ENCODE results near the gene SLC16A14. TPM values are rescaled to one million over a fixed set of nuclear protein-coding genes. Genes with fewer than 3 reads are reported as not detected.
A peak's percentile ranks its signal among the peaks of the same experiment; 100 is the strongest.

The SLC16A14 gene
- polyA plus RNA-seq, 1 donor from 2014 or later, result 128 TPM

- Histone ChIP-seq H3K9me3 (ENCODE audit: low read length) (no peaks in the 10 kb centered on the region), H4K20me1 (ENCODE audit: insufficient read depth) (no peaks in the 10 kb centered on the region), H3K4me3 (ENCODE audit: low read length) (no peak overlapping the region), H3K36me3 (ENCODE audit: insufficient read depth, low read length) (no peaks in the 10 kb centered on the region), H3K4me2 (ENCODE audit: low read length) (no peak overlapping the region), H3K9ac (ENCODE audit: low read length) (no peak overlapping the region), H3K27me3 (ENCODE audit: insufficient read depth, low read depth, low read length) (no peaks in the 10 kb centered on the region), H3F3A (ENCODE audit: insufficient read depth, low read length, poor library complexity, severe bottlenecking) (no peaks in the 10 kb centered on the region), H2AFZ (ENCODE audit: low read depth, low read length) (no peak overlapping the region), H3K9me2 (ENCODE audit: insufficient read depth, low read length) (no peaks in the 10 kb centered on the region), H3K79me2 (replicated peaks; ENCODE audit: insufficient read depth, low read length) (no peaks in the 10 kb centered on the region), H3K27ac (ENCODE audit: low read length) (no peak overlapping the region)
- TF ChIP-seq POLR2AphosphoS5 (IDR thresholded peaks at IDR 0.05) (no peak), TAF1 (IDR thresholded peaks at IDR 0.05; ENCODE audit: low read depth) (no peak), EZH2 (IDR thresholded peaks at IDR 0.05; ENCODE audit: borderline replicate concordance, insufficient read depth, low read length, poor library complexity, severe bottlenecking) (no peak), SMC3 (conservative IDR thresholded peaks at IDR 0.05; ENCODE audit: poor library complexity) (peak; percentile 24), MXI1 (conservative IDR thresholded peaks at IDR 0.05; ENCODE audit: poor library complexity, severe bottlenecking) (no peak), RAD21 (conservative IDR thresholded peaks at IDR 0.05) (peak; percentile 46), EP300 (conservative IDR thresholded peaks at IDR 0.05; ENCODE audit: poor library complexity, severe bottlenecking) (no peak), CTCF (IDR thresholded peaks at IDR 0.05; ENCODE audit: poor library complexity, severe bottlenecking) (peak; percentile 58), REST (IDR thresholded peaks at IDR 0.05; ENCODE audit: borderline replicate concordance) (no peak)
These were observed 60.6 kb downstream of the SLC16A14 start for GRCh38 chr2:230007931-230008707.

- no peaks in the 10 kb centered on the region for H3K79me2 ChIP-seq (replicated peaks; ENCODE audit: insufficient read depth, low read length)
- no peaks in the 10 kb centered on the region for H3F3A ChIP-seq (ENCODE audit: insufficient read depth, low read length, poor library complexity, severe bottlenecking)
- no peak overlapping the region for H3K4me3 ChIP-seq (ENCODE audit: low read length)
- H3K9me3 ChIP-seq (ENCODE audit: low read length), result no peaks in the 10 kb centered on the region
- H2AFZ ChIP-seq (ENCODE audit: low read depth, low read length), result no peak overlapping the region
- no peaks in the 10 kb centered on the region for H3K36me3 ChIP-seq (ENCODE audit: insufficient read depth, low read length)
- H3K27me3 ChIP-seq (ENCODE audit: insufficient read depth, low read depth, low read length), result no peaks in the 10 kb centered on the region
- H3K27ac ChIP-seq (ENCODE audit: low read length), result no peak overlapping the region
- TF ChIP-seq EP300 (conservative IDR thresholded peaks at IDR 0.05; ENCODE audit: poor library complexity, severe bottlenecking), result no peak
- TF ChIP-seq REST (IDR thresholded peaks at IDR 0.05; ENCODE audit: borderline replicate concordance), result no peak
- TF ChIP-seq CTCF (IDR thresholded peaks at IDR 0.05; ENCODE audit: poor library complexity, severe bottlenecking), result no peak
- TF ChIP-seq SMC3 (conservative IDR thresholded peaks at IDR 0.05; ENCODE audit: poor library complexity), result no peak
- TF ChIP-seq MXI1 (conservative IDR thresholded peaks at IDR 0.05; ENCODE audit: poor library complexity, severe bottlenecking), result no peak
- no peak for TF ChIP-seq TAF1 (IDR thresholded peaks at IDR 0.05; ENCODE audit: low read depth)
- no peak for TF ChIP-seq EZH2 (IDR thresholded peaks at IDR 0.05; ENCODE audit: borderline replicate concordance, insufficient read depth, low read length, poor library complexity, severe bottlenecking)
- no peak for TF ChIP-seq RAD21 (conservative IDR thresholded peaks at IDR 0.05)
- TF ChIP-seq POLR2AphosphoS5 (IDR thresholded peaks at IDR 0.05), result no peak
- no peak overlapping the region for H3K4me2 ChIP-seq (ENCODE audit: low read length)
- H4K20me1 ChIP-seq (ENCODE audit: insufficient read depth), result no peaks in the 10 kb centered on the region
- no peaks in the 10 kb centered on the region for H3K9me2 ChIP-seq (ENCODE audit: insufficient read depth, low read length)
- no peak overlapping the region for H3K9ac ChIP-seq (ENCODE audit: low read length)
These were observed 68.4 kb downstream of the SLC16A14 start for GRCh38 chr2:230000118-230000841.
